Fibroblast of lung (primary cell): Measurements from ENCODE around the gene NKX6-2.

Experiments used
- CTCF ChIP-seq, 2 donors: IDR thresholded peaks in 1 of 2; conservative IDR thresholded peaks in 1 of 2; 1 replicate in 1 of 2; 2 replicates in 1 of 2; pipeline ENCODE4 v1.5.1; 2011 to 2012; ENCODE audit warnings: low read length in 2 of 2, control low read depth in 1 of 2, inconsistent platforms in 1 of 2, low read depth in 1 of 2, mild to moderate bottlenecking in 1 of 2
- EZH2 ChIP-seq: IDR thresholded peaks from 2 replicates; pipeline ENCODE4 v1.5.1; 2012; ENCODE audit warnings: low read length, control low read depth, mild to moderate bottlenecking; ENCODE audit errors: missing control alignments

- TF ChIP-seq CTCF (conservative IDR thresholded peaks at IDR 0.05 in 1 of 2, IDR thresholded peaks at IDR 0.05 in 1 of 2; ENCODE audit: low read depth in 1 of 2, low read length in 2 of 2), result no peak
- TF ChIP-seq EZH2, result no peak
Measured at GRCh38 chr10:132829403-132829802, 43.5 kb upstream of the NKX6-2 start.
